OCI-LY1 (cell line): ENCODE measurements around the gene SDK1.

Source experiments
- H2AFZ ChIP-seq: fragments of 200-600 bp; sonication (generic), shearing (Covaris generic); 2 replicates; pipeline ENCODE4 v1.6.0; 2014; ENCODE audit warnings: antibody characterized with exemption, mild to moderate bottlenecking, low read length
- H3F3A ChIP-seq: fragments of 200-600 bp; sonication (generic), shearing (Covaris generic); 2 replicates; pipeline ENCODE4 v1.6.0; 2014; ENCODE audit warnings: mild to moderate bottlenecking, antibody characterized with exemption, low read length, moderate library complexity; ENCODE audit not compliant: insufficient read depth
- H3K27ac ChIP-seq: fragments of 200-600 bp; sonication (generic); 2 replicates; pipeline ENCODE4 v1.5.1; 2014; ENCODE audit warnings: low read length, mixed run types, mild to moderate bottlenecking, low read depth; ENCODE audit not compliant: poor library complexity, severe bottlenecking
- H3K27me3 ChIP-seq: fragments of 200-600 bp; sonication (generic); 2 replicates; pipeline ENCODE4 v1.6.0; 2014; ENCODE audit warnings: antibody characterized with exemption, mild to moderate bottlenecking, low read length, moderate library complexity; ENCODE audit not compliant: insufficient read depth
- H3K36me3 ChIP-seq: fragments of 200-600 bp; sonication (generic); 2 replicates; pipeline ENCODE4 v1.6.1; 2014; ENCODE audit warnings: mild to moderate bottlenecking, antibody characterized with exemption, low read length, moderate library complexity, mixed read lengths; ENCODE audit not compliant: insufficient read depth
- H3K4me1 ChIP-seq: fragments of 200-600 bp; sonication (generic); 2 replicates; pipeline ENCODE4 v1.5.1; 2014; ENCODE audit warnings: mild to moderate bottlenecking, low read length, moderate library complexity; ENCODE audit not compliant: insufficient read depth, severe bottlenecking
- H3K4me2 ChIP-seq: fragments of 200-600 bp; sonication (generic), shearing (Covaris generic); 2 replicates; pipeline ENCODE4 v1.6.1; 2014; ENCODE audit warnings: low read length
- H3K4me3 ChIP-seq: fragments of 200-600 bp; sonication (generic); 2 replicates; pipeline ENCODE4 v1.5.1; 2014; ENCODE audit warnings: low read length, low read depth, mild to moderate bottlenecking, mixed read lengths; ENCODE audit not compliant: poor library complexity, severe bottlenecking
- H3K79me2 ChIP-seq: fragments of 200-600 bp; shearing (Covaris generic); 2 replicates; pipeline ENCODE4 v1.6.1; 2016; ENCODE audit warnings: mixed run types, low read length, mixed read lengths; ENCODE audit not compliant: insufficient read depth
- H3K9ac ChIP-seq: fragments of 200-600 bp; sonication (generic), shearing (Covaris generic); 2 replicates; pipeline ENCODE4 v1.6.1; 2014; ENCODE audit warnings: mild to moderate bottlenecking, low read length, mixed read lengths
- H3K9me2 ChIP-seq: fragments of 200-600 bp; sonication (generic), shearing (Covaris generic); 2 replicates; pipeline ENCODE4 v1.6.1; 2014; ENCODE audit warnings: low read depth, mild to moderate bottlenecking, low read length, mixed read lengths
- H3K9me3 ChIP-seq: fragments of 200-600 bp; shearing (Covaris generic); 2 replicates; pipeline ENCODE4 v1.6.1; 2014; ENCODE audit warnings: low read length, mixed read lengths
- H4K20me1 ChIP-seq: fragments of 200-600 bp; sonication (generic), shearing (Covaris generic); 2 replicates; pipeline ENCODE4 v1.6.0; 2016; ENCODE audit warnings: mild to moderate bottlenecking, low read length; ENCODE audit not compliant: insufficient read depth
- EZH2 ChIP-seq: fragments of 200-600 bp; sonication (generic), shearing (Covaris generic); IDR thresholded peaks from 2 replicates; pipeline ENCODE4 v1.8.0; 2017; ENCODE audit warnings: borderline replicate concordance, mixed run types, mild to moderate bottlenecking, antibody characterized with exemption, low read length, moderate library complexity, mixed read lengths
- TF ChIP-seq, protein P1 (sequence below): fragments of 200-600 bp; sonication (generic), shearing (Covaris generic); IDR thresholded peaks from 2 replicates; pipeline ENCODE4 v1.5.1; 2017; ENCODE audit warnings: mild to moderate bottlenecking, antibody characterized with exemption, low read length, moderate library complexity, mixed read lengths

The SDK1 gene

DNA sequence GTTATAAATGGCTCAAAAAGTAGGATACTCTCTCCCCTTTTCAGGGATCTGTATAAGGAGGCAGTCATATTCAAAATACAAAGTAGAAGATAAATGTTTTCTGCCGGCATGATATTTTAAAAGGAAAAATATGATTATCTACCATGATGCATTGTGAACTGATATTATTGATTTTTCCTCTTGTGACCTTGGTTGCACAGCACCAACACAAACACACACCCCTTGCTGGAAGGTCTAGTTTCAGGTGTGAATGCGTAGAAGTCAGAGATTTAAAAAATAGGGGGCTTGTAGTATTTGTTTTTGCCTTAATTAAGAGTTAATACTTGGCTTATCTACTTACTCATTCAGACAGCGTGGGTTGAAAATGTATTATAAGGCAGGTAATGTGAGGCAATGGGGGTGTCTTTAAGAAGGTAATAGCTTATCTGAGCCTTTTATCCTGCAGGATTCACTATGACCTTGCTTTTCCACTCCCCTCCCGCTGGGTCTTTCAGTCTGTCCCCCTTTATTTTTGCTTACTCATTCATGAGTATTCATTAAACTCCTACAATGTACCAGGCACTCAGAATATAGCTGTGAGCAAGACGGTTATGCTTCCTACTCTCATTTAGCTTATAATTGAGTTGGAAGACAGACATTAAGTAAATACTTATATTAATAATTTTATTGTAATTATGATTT lies 390.6 kb downstream of the SDK1 start:
- no peaks in the 10 kb centered on the region; the same call in 1 of the 2 replicates for H3F3A ChIP-seq
- TF ChIP-seq, protein P1, sequence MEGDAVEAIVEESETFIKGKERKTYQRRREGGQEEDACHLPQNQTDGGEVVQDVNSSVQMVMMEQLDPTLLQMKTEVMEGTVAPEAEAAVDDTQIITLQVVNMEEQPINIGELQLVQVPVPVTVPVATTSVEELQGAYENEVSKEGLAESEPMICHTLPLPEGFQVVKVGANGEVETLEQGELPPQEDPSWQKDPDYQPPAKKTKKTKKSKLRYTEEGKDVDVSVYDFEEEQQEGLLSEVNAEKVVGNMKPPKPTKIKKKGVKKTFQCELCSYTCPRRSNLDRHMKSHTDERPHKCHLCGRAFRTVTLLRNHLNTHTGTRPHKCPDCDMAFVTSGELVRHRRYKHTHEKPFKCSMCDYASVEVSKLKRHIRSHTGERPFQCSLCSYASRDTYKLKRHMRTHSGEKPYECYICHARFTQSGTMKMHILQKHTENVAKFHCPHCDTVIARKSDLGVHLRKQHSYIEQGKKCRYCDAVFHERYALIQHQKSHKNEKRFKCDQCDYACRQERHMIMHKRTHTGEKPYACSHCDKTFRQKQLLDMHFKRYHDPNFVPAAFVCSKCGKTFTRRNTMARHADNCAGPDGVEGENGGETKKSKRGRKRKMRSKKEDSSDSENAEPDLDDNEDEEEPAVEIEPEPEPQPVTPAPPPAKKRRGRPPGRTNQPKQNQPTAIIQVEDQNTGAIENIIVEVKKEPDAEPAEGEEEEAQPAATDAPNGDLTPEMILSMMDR = no peak
- TF ChIP-seq EZH2 = no peak
- H3K27ac ChIP-seq = no peak overlapping the region

DNA sequence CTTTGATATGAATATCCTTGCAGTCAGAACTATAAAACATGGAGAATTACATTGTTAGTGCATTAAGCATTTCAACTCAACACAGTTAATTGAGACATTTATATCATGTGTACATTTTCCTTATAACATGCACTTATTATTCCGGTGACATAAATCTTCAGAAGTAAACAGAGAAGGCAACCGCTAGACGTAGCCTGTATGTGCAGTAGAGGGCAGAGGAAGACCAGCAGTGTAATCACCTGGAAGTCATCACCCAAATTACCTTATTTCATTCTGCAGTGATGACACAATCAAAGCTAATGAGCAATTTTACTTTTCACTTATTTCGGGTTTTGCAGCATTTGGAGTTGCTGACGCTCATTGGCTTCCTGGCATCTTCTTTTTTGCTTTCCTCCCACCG lies 394.6 kb downstream of the SDK1 start:
- H3K4me2 ChIP-seq = no peak overlapping the region
- no peaks in the 10 kb centered on the region for H3K9me3 ChIP-seq
- TF ChIP-seq, protein P1 = peak; percentile 40; the same call in 1 of the 2 replicates
- no peak for TF ChIP-seq EZH2

More for the DNA sequence above, 390.6 kb downstream of the SDK1 start:
- no peaks in the 10 kb centered on the region for H3K27me3 ChIP-seq
- no peak overlapping the region for H2AFZ ChIP-seq
- no peaks in the 10 kb centered on the region for H3K36me3 ChIP-seq
- H4K20me1 ChIP-seq = no peaks in the 10 kb centered on the region
- no peak overlapping the region for H3K4me3 ChIP-seq
- H3K9ac ChIP-seq = no peak overlapping the region
- no peaks in the 10 kb centered on the region for H3K79me2 ChIP-seq
- no peak overlapping the region for H3K4me2 ChIP-seq
- no peaks in the 10 kb centered on the region for H3K9me3 ChIP-seq
- H3K4me1 ChIP-seq = no peaks in the 10 kb centered on the region
- no peaks in the 10 kb centered on the region for H3K9me2 ChIP-seq

DNA sequence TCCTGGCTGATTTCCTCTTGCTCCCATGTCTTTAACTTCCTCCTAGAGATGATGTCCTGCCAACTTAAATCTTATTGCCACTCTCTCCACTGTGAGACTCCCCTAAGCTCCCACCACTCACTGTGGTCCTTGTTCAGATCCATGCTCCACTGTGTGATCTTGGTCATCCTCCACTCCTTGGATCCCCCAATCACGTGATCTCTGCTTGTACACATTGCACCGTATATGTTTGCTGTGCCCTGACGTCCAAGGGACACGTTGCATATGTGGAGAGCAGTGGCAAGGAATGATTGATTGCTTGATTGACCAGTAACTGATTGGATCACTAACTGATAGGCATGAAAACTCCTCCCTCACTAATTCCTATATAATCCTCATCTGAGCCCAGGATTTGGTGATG lies 395.1 kb downstream of the SDK1 start:
- H3K36me3 ChIP-seq = no peaks in the 10 kb centered on the region
- no peak overlapping the region for H3K27ac ChIP-seq
- H3K4me3 ChIP-seq = no peak overlapping the region
- no peaks in the 10 kb centered on the region for H3K9me2 ChIP-seq
- no peak overlapping the region for H3K9ac ChIP-seq
- H3K9me3 ChIP-seq = no peaks in the 10 kb centered on the region
- no peaks in the 10 kb centered on the region for H4K20me1 ChIP-seq
- TF ChIP-seq, protein P1 = no peak
- TF ChIP-seq EZH2 = no peak
- H3F3A ChIP-seq = no peaks in the 10 kb centered on the region
- H3K4me1 ChIP-seq = no peaks in the 10 kb centered on the region
- H3K79me2 ChIP-seq = no peaks in the 10 kb centered on the region
- no peaks in the 10 kb centered on the region for H3K27me3 ChIP-seq
- no peak overlapping the region for H3K4me2 ChIP-seq
- H2AFZ ChIP-seq = no peak overlapping the region

More for the DNA sequence above, 394.6 kb downstream of the SDK1 start:
- Histone ChIP-seq H3K4me1 (no peaks in the 10 kb centered on the region), H3K36me3 (no peaks in the 10 kb centered on the region), H2AFZ (no peak overlapping the region), H3K9me2 (no peaks in the 10 kb centered on the region), H4K20me1 (no peaks in the 10 kb centered on the region), H3F3A (no peaks in the 10 kb centered on the region; the same call in 1 of the 2 replicates), H3K4me3 (no peak overlapping the region), H3K27me3 (no peaks in the 10 kb centered on the region), H3K27ac (no peak overlapping the region), H3K79me2 (no peaks in the 10 kb centered on the region), H3K9ac (no peak overlapping the region)
